22Rv1 (cell line): Measurements from ENCODE around the gene DAAM1.

ENCODE experiments used
- H3K27ac ChIP-seq: fragments of 450-650 bp; 2 replicates; pipeline ENCODE4 v1.5.1; 2017
- CTCF ChIP-seq: fragments of 450-650 bp; IDR thresholded peaks from 2 replicates; pipeline ENCODE4 v1.5.1; 2017; ENCODE audit warnings: mild to moderate bottlenecking
- ZFX ChIP-seq: fragments of 450-650 bp; IDR thresholded peaks from 2 replicates; pipeline ENCODE4 v1.6.1; 2017; ENCODE audit warnings: antibody characterized with exemption, borderline replicate concordance

The DAAM1 gene

GRCh38 chr14:59317798-59318505 is 129.5 kb downstream of the DAAM1 start:
- TF ChIP-seq ZFX, result no peak
- no peak for TF ChIP-seq CTCF
- H3K27ac ChIP-seq, result no peak overlapping the region

GRCh38 chr14:59318908-59319307 is 130.4 kb downstream of the DAAM1 start:
- TF ChIP-seq CTCF (no peak), ZFX (no peak)
- H3K27ac ChIP-seq, result no peak overlapping the region

- H3K27ac ChIP-seq, result no peak overlapping the region
- TF ChIP-seq ZFX (no peak), CTCF (no peak)
Measured at GRCh38 chr14:59320361-59320760, 131.9 kb downstream of the DAAM1 start.

GRCh38 chr14:59320763-59321625 is 132.5 kb downstream of the DAAM1 start:
- H3K27ac ChIP-seq, result no peak overlapping the region

GRCh38 chr14:59321626-59321949 is 133.1 kb downstream of the DAAM1 start:
- TF ChIP-seq CTCF (no peak), ZFX (no peak)
- no peak overlapping the region for H3K27ac ChIP-seq

More at GRCh38 chr14:59320763-59321625, 132.5 kb downstream of the DAAM1 start:
- TF ChIP-seq ZFX (no peak), CTCF (no peak)

- TF ChIP-seq CTCF, result no peak
- no peak for TF ChIP-seq ZFX
- no peak overlapping the region for H3K27ac ChIP-seq
Measured at GRCh38 chr14:59325906-59326305, 137.4 kb downstream of the DAAM1 start.

- TF ChIP-seq CTCF (no peak), ZFX (no peak)
- no peak overlapping the region for H3K27ac ChIP-seq
Measured at GRCh38 chr14:59328454-59328853, 140.0 kb downstream of the DAAM1 start.
